ENCODE measurements around the gene CCNL2.
"Not testable (repeated sequence)": the region's sequence is repeated elsewhere in the genome, so short reads cannot be mapped to it uniquely, and the experiment has no call there.

The CCNL2 gene

GRCh38 chr1:1397839-1398523, 1.2 kb downstream of the CCNL2 start:
- peak; percentile 59 for DNase-seq

- no peak for DNase-seq
These were observed 4.0 kb downstream of the CCNL2 start for GRCh38 chr1:1395166-1395565.

- DNase-seq: no peak
These were observed 5.0 kb downstream of the CCNL2 start for GRCh38 chr1:1394116-1394515.

DNA sequence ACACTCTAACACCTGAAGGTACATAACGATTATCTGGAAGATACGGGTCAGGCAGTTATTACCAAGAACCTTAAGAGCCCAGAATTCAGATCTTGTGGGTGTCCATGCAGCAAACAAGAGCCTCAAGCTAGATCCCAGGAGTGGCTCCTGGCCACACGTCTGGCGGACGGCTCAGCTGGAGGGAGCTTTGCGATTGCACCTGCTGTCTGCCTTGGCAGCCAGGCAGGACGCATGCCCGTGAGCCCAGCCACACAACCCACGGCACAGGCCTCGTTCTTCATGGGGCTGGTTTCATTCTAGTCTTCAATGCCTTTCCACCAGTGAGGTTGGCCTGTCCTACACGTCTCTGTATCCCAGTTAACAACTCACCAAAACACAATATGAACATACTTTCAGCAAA, 5.7 kb downstream of the CCNL2 start:
- no peak for DNase-seq

- DNase-seq: no peak
These were observed 6.1 kb downstream of the CCNL2 start for GRCh38 chr1:1393014-1393413.

- DNase-seq: no peak
These were observed 7.9 kb downstream of the CCNL2 start for GRCh38 chr1:1391225-1391624.

GRCh38 chr1:1390675-1391074, 8.5 kb downstream of the CCNL2 start:
- DNase-seq: no peak

- no peak for DNase-seq
These were observed 11.1 kb downstream of the CCNL2 start for GRCh38 chr1:1388078-1388472.

DNA sequence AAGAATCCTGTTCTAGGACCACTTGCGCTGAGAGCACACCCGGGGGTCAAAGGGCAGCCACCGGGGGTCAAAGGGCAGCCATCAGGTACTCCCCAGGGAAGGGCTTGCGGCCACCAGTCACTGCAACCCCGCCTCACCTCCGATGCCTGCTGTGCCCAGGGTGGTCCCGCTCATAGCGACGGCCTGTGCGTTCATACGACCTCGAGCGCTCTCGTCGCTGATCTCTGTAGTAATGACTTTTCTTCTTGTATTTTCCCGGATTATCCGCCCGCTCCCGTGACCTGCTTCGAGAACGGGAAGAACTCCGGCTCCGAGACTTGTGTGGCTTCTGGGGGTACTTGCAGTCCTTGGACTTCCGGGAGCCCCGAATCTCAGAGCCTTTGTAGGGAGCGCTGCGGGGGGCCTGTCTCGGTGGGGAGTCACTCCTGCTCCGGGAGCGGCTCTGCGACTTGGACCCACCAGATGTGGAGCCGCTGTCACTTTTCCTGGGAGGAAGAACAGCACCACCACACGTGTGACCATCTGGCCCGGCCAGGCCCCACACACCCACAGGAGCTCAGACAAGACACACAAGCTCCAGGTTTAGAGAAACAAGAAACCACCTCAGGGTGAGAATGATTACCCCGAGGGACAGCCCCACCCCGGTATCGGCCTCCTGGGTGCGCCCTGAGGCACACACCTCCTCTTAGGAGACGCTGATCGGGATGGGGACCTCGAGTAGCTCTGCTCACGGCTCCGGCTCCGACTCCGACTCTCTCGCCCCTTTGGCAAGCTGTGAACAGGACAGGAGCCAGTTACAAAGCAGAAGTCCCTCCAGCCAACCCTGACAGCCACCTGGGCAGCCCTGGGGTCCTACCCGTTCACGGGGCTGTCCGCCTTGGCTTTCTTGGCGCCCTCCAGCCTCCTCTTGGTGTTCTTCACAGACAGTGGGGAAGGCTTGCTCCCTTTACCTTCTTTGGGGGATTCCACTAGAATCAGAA, 11.7 kb downstream of the CCNL2 start:
- DNase-seq: no peak

DNA sequence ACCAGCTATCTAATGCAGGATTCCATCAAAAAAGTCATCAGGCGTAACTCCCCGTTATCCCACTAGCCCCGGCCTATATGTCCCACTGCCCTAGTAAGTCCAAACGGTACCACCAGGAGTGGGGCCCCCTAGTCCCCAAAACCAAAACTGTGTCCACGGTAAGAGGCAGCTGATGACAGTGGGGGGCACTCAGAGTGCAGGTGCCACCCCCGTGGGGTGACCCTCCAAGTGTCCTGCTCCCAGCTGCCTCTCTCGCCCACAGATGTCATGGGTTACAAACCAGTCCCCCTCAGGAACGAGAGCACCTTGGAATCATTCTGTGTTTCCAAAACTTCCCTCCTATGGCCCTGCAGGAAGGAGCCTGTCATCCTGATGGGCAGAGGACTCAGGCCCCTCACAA, 13.2 kb downstream of the CCNL2 start:
- no peak for DNase-seq

- DNase-seq: not testable (repeated sequence)
These were observed 13.8 kb downstream of the CCNL2 start for GRCh38 chr1:1385339-1385738.

GRCh38 chr1:1381294-1381693, 17.8 kb downstream of the CCNL2 start:
- no peak for DNase-seq

DNA sequence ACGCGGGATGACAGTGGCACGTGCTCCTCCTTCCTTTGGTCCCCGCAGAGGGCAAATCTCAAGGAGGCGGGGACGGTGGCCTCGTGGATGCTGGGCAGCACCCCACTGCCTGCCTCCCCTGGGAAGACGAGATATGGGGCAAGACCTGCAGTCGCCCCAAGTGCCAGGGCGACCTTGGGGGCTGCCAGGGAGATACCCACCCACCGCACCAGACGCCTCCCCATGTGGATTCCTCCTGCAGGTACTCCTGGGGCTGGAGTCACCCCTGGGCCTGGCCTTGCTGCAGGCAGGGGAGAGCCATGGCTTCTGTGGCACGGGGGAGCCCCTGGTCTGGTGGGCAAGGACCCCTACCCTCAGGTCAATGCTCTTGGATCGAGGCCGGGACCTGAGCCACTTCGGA, 18.3 kb downstream of the CCNL2 start:
- DNase-seq: no peak

DNA sequence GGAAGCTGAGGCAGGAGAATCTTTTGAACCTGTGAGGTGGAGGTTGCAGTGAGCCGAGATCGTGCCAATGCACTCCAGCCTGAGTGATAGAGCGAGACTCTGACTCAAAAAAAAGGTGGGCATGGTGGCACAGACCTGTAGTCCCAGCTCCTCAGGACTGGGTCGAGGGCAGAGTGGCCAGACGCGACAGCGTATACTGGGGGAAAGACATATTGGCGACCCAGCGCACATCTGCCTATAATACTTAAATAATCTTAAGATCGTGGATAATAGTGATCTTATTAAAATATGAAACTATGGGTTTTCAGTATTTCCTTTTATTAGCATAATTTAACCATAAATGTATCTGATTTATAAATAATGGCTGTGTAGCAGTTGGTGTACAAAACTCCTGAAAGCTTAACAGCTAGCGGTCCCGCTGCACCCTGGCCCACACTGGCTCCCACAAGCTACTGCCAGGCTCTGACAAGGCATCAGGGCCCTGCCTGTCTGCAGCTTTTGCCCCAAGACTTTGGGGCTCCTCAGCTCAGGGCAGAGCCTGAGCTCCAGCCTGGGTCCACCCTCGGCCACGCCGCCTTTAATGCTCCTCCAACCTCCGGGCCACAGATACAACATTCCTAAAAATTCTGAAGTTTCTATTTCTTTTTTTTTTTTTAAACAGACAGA, 21.5 kb downstream of the CCNL2 start:
- DNase-seq: no peak

- no peak for DNase-seq
These were observed 22.4 kb downstream of the CCNL2 start for GRCh38 chr1:1376551-1377226.

DNA sequence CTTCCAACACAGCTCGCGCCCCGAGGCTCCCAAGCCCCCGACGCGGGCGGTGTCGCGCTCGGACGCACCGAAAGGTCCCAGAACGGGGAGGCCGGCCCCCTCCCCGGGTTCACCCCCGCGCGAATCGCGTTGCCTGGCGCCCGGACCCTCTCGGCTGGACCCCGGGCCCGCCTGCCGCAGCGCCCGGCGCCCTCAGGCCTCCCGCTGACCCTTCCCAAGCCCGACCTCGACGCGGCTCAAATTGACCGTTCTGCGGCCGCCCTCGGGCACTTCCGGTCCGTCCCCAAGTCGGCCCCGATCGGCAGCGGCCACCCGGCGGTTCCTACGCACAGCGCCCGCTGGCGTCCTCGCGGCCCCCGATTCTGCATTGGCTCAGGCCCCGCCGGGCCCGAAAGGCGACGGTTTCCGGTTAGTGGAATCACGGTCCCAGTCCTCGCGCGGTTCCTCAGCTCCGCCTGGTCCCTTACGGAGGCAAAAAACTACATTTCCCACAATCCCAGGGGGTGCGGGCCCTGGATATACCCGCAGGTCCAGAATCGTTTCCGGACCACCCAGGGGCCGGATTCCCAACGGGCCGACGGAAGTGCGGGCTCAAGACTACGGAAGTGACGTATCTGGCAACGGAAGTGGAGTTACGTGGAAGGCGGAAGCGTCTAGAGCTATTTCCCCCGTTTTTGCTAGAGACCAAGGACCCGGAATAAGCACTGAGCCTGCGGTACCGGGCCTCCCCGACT, 24.0 kb downstream of the CCNL2 start, which contains the start of gene AURKAIP1:
Gene AURKAIP1 (minus strand): TSS at position 279 of the 734 bp plus-strand sequence. CDS start 451 bp downstream, outside the sequence.
- peak; percentile 100 for DNase-seq

DNA sequence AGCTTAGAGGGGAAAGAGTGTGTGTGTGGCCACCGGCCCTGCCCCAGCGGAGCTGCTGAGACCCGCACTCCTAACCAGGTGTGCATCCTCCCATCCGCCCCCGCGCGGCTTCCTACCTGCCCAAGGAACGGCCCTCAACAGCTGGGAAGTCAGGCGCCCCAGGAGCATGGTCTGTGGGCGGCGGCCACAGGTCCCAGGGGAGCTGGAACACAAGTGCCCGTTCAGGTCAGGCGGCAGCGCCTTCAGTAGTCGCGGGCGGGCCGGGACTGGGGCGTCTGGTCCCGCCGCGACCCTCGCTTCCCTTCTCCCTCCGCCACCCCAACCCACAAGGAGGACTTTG, 24.6 kb downstream of the CCNL2 start:
- peak; percentile 39 for DNase-seq

DNA sequence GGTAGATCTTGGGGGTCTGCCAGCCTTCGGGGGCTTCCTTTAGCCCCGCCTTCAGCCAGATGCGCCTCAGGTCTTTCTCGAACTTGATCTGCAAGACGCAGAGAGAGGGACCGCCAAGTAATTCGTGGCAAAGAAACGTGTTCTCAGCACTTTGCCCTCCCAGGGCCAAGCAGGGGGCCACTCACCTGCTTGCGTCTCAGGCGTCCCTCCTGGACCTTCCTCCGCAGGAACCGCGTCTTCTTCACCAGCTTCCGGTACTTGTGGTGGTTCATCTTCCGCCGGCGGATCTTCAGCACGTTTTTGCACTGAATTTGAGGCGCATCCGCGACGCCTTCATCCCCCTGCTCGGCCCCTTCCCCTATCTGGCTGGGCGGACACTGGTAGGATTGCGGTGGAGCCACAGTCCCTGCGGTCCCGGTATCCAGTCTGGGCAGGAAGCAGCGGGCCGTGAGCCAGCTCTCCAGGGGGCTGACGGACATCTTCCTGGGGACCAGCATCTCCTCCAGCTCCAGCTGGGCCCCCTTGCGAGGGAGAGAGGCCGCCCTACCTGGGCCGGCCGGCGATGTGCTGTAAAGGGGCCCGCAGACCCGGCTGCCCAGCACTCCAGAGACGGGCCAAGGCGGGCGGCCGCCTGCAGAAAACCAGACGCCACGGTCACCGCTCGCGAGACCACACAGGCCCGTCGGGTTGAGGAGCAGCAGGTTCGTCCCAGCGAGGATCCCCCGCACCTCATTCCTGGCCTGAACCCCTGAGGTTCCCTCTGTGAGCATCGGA, 25.1 kb downstream of the CCNL2 start:
- DNase-seq: no peak

DNA sequence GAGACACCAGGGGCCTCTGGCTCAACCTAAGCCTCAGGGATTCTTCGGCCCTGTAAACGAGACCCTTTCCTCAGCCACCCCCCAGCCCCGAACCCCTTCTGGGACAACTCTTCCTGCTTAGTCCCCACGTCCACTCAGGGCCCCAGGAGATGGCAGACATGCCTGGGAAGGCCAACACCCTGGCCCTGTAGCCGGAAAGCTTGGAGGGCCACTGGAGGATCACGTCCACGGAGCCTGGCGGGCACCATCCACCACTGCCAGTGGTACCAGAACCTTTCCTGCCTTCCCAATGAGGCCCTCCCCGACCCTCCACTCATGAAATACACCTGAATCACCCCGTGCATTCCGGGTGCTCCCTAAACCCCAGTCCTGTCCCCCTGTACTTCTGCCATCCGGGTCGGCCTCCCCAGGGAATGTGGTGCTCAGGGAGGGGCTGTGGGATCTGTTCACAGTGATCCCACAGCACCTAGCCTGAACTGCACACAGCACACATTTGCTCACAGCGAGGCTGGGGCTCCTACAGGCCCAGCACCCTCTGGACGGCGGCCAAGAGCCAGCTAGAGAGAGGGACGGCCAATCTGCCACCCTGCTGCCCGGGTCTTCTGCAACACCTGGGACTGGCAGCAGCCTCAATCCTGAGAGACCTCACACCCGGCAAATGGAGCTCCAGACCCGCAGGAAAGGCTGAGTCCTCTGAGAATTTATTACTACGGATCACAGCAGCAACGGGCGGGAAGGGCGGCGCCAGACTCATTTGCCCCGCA, 25.9 kb downstream of the CCNL2 start:
- no peak for DNase-seq
